Transverse colon (tissue), 4 donors: Measurements from ENCODE around the gene PHB1.

Experiments
- CTCF ChIP-seq, 5 experiments: fragments of 200-600 bp in 3 of 5; fragments of 450-650 bp in 2 of 5; sonication (generic) in 3 of 5; IDR thresholded peaks; 1 replicate in 2 of 5; 2 replicates in 3 of 5; pipeline ENCODE4 v1.5.1; 2016 to 2017; ENCODE audit warnings: antibody characterized with exemption in 5 of 5, inconsistent platforms in 3 of 5, mild to moderate bottlenecking in 2 of 5, moderate library complexity in 1 of 5
- EP300 ChIP-seq: sonication (generic); formaldehyde crosslinking; IDR thresholded peaks from one replicate; pipeline ENCODE4 v1.6.1; 2017; ENCODE audit warnings: antibody characterized with exemption, low read depth
- POLR2A ChIP-seq: fragments of 450-650 bp; IDR thresholded peaks from one replicate; pipeline ENCODE4 v1.6.1; 2016; ENCODE audit warnings: antibody characterized with exemption, mild to moderate bottlenecking, moderate library complexity
- POLR2AphosphoS5 ChIP-seq, 3 donors: sonication (generic); formaldehyde crosslinking; IDR thresholded peaks; one replicate each; pipeline ENCODE4 v1.6.1; 2016; ENCODE audit warnings: antibody characterized with exemption in 3 of 3

- TF ChIP-seq POLR2A (no peak), CTCF (IDR thresholded peaks at IDR 0.05) (no peak), EP300 (no peak), POLR2AphosphoS5 (IDR thresholded peaks at IDR 0.05) (no peak)
Measured at GRCh38 chr17:49443862-49444261, 29.2 kb upstream of the PHB1 start.
